Activated CD8-positive, alpha-beta memory T cell treated with anti-CD3 and anti-CD28 coated beads for 36 hours (primary cell): Measurements from ENCODE around the gene TPP1. TPM values are rescaled to one million over a fixed set of nuclear protein-coding genes. Genes with fewer than 3 reads are reported as not detected.

Source experiments
- CTCF ChIA-PET: fragments of 350-600 bp; sonication (Branson Sonifier 250); formaldehyde crosslinking; loops from one replicate; lab custom pipeline; 2021; ENCODE audit warnings: antibody characterized with exemption; lab: Charles Lee
- POLR2A ChIA-PET: fragments of 350-600 bp; sonication (Branson Sonifier 250); formaldehyde crosslinking; loops from one replicate; lab custom pipeline; 2021; ENCODE audit warnings: antibody characterized with exemption; lab: Charles Lee
- total RNA-seq, 2 experiments: library from RNA; stranded (reverse); gene quantifications; one replicate each; pipeline ENCODE4 v1.2.3, GENCODE V29; 2021

The TPP1 gene
- total RNA-seq, 2 experiments from 2014 or later: 44.7 to 50.5 TPM

GRCh38 chr11:6632116-6633073, 13.2 kb upstream of the TPP1 start:
- POLR2A ChIA-PET: no interaction called here
- CTCF ChIA-PET: interaction anchor here (1.2 to 1.4 kb wide), 2 partner anchors 13 to 51 kb away, joined by 3 read pairs; partner anchors contain the start of genes MRPL17 and TPP1

GRCh38 chr11:6631361-6631890, 12.2 kb upstream of the TPP1 start:
- CTCF ChIA-PET: interaction anchor here (0.8 to 1.2 kb wide), 2 partner anchors 12 to 13 kb away, joined by 3 read pairs; partner anchors contain the start of gene TPP1
- POLR2A ChIA-PET: interaction anchor here (1.0 kb wide), 1 partner anchor 12 kb away, joined by 3 read pairs; the partner anchor contains the start of gene TPP1

- POLR2A ChIA-PET: interaction anchor here (1.0 kb wide), 1 partner anchor 11 kb away, joined by 3 read pairs; the partner anchor contains the start of gene TPP1
- CTCF ChIA-PET: interaction anchor here (0.8 to 1.2 kb wide), 2 partner anchors 11 to 13 kb away, joined by 3 read pairs; partner anchors contain the start of gene TPP1
Observed at GRCh38 chr11:6630632-6631291, 11.5 kb upstream of the TPP1 start.

DNA sequence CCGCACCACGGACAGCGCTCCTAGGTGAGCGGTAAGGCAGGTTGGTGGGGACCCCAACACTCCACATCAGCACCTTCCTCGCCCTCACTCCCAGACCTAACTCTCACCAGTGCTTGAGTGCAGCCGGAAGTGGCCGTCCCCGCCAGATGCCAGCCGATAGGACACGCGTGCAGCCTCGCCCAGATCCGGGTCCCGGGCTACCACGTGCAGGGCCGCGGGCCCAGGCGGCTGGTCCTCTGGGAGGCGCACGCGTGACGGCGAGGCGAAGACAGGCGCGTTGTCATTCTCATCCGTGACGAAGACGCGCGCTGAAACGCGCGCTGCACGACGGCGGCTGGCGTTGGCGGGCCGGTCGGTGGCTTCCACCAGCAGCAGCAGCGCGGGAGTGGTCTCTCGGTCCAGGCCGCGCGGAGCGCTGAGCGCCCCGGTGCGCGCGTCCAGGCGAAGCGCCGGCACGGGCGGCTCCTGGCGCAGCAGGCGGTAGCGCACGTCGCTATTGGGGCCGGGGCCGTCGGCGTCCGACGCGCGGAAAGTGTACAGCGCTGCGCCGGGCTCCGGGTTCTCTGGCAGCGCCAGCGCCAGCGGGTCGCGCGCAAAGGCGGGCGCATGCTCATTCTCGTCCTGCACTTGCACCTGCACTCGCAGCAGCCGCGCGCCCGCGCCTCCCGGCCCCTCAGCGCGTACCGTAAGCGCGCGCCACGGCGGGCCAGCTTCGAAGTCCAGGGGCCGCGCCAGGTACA, 10.8 kb upstream of the TPP1 start:
- ChIA-PET CTCF (no interaction called here), POLR2A (no interaction called here)

GRCh38 chr11:6629573-6629891, 10.3 kb upstream of the TPP1 start:
- ChIA-PET CTCF (no interaction called here), POLR2A (no interaction called here)

DNA sequence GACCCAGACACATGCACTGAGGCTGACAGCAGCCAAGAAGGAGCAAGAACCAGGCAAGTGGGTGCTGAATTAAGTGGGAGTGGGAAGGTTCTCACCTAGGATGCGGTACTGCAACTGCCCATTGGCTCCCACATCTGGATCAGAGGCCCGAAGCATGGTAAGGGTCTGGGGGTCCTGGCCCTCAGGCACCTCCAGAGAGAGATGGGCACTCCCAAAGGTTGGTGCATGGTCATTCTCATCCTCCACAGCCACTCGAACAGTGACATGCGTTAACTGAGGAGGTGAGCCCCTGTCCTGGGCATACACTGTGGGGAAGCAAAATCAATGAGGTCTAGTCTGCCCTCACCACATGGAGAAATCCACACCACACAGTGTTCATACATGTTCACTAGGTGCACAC, 9.3 kb upstream of the TPP1 start:
- ChIA-PET CTCF (no interaction called here), POLR2A (interaction anchor here (0.6 kb wide), 1 partner anchor 46 kb away, joined by 3 read pairs; no protein-coding TSS in a partner anchor)

DNA sequence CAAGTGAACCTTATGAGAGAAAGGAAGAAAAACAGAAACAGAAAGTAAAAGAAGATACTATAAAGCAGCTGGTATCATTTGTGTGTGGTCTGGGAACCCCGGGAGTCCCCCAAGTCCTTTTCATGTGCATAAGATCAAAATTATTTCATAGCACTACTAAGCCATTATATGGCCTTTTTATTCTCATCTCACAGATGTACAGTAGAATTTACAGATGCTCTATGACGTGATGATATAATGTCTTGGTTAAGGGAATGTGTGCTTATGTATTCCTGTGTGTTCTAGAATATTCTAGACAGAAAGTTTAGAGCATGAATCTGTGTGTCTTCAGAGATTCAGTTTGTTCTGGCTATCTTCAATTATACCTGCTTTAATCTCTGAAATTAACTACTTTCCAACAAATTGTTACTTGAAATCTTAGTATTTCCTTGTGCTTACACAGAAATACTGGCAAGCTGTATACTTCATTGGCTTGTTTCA, 8.6 kb upstream of the TPP1 start:
- CTCF ChIA-PET: interaction anchor here (1.3 kb wide), 1 partner anchor 9 kb away, joined by 3 read pairs; no protein-coding TSS in a partner anchor
- POLR2A ChIA-PET: interaction anchor here (0.8 kb wide), 1 partner anchor 9 kb away, joined by 3 read pairs; the partner anchor contains the start of gene TPP1

DNA sequence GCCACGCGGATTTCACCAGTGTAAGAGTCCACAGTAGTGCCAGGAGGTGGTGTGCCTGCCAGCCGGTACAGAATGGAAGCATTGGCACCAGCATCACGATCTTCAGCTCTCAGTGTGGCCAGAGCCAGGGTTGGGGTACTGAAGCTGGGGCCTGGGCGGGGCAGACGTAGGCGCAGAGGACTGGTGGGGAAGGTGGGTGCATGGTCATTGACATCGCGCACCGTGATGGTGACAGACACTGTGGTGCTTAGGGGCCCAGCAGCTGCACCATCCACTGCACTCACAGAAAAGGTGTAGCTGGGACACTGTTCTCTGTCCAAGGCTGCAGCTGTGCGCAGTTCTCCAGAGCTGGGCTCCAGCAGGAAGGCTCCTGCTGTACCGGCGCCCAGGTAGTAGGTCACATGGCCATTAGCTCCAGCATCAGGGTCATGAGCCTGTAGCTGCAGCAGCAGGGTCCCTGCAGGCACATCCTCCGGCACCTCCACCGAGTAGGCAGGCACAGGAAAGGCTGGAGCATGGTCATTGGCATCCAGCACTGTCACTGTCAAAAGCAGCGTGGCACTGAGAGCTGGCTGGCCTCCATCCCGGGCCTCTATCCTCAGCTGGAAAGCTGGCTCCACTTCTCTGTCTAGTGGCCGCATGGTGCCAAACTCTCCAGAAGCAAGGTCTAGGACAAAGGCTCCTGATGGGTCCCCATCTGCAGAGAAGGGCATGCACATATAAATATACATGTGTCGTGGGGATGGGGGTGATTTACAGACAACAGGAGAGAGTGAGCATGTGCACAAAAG, 7.9 kb upstream of the TPP1 start:
- POLR2A ChIA-PET: interaction anchor here (0.8 kb wide), 1 partner anchor 8 kb away, joined by 3 read pairs; the partner anchor contains the start of gene TPP1
- CTCF ChIA-PET: interaction anchor here (1.0 to 1.3 kb wide), 3 partner anchors 8 to 96 kb away, joined by 3 to 4 read pairs (median 3); partner anchors contain the start of gene MRPL17

- POLR2A ChIA-PET: interaction anchor here (0.6 kb wide), 1 partner anchor 68 kb away, joined by 12 read pairs; no protein-coding TSS in a partner anchor
Observed at GRCh38 chr11:6625832-6626420, 6.7 kb upstream of the TPP1 start.

DNA sequence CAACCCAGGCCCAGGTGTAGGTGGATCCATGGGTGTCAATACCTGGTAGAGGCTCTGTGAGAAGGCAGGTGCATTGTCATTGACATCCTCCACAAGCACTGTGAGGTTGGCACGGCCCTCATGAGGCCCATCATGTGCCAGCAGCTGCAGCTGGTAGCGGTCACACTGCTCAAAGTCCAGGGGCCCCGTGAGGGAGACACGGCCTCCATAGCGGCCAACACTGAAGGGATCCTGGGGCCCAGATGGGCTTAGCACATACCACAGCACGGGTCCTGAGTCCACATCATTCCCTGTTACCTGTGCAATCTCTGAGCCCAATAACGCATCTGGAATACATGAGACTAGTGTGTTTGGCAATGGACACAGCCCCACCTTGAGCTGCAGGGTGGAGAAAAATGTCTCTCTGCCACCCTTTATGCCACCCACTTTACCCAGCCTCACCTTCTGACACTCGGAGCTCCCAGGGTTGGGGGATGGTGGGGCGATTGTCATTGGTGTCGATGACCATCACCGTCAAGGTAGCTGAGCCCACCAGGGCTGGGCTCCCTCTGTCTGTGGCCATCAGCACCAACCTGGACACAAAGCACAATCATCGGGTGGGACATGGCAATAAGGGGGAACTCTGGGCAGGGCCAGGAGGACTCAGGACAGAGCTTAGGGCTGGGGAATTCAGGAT, 6.1 kb upstream of the TPP1 start:
- CTCF ChIA-PET: no interaction called here
- POLR2A ChIA-PET: no interaction called here

More at GRCh38 chr11:6625832-6626420, 6.7 kb upstream of the TPP1 start:
- CTCF ChIA-PET: interaction anchor here (1.0 kb wide), 1 partner anchor 95 kb away, joined by 3 read pairs; no protein-coding TSS in a partner anchor

- ChIA-PET POLR2A (no interaction called here), CTCF (interaction anchor here (1.3 kb wide), 1 partner anchor 12 kb away, joined by 3 read pairs; no protein-coding TSS in a partner anchor)
Observed at GRCh38 chr11:6623391-6624363, 4.5 kb upstream of the TPP1 start.

GRCh38 chr11:6622261-6623171, 3.3 kb upstream of the TPP1 start:
- POLR2A ChIA-PET: no interaction called here
- CTCF ChIA-PET: no interaction called here

DNA sequence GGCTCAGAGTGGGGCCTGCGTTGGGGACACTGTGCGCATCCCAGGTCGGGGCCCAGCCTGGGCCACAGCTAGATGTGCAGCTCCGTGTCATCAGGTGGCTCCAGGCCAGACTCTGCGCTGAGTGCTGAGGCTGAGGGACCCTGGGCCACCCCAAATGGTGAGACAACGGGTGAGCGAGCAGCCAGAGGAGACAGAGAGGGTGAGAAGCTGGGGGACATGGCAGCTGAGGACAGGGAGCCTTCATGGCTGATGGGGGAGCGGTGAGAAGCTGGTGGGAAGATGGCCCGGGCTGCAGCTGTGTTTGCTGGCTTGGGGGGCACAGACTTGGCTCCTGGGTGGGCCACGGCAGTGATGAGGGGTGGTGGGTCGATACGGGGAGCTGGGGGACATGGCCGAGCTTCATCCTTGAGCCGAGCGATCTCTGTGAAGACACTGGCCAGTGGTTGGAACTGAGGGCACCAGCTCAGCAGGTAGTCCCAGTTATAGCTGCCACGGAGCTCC, 2.5 kb upstream of the TPP1 start:
- ChIA-PET POLR2A (no interaction called here), CTCF (no interaction called here)

DNA sequence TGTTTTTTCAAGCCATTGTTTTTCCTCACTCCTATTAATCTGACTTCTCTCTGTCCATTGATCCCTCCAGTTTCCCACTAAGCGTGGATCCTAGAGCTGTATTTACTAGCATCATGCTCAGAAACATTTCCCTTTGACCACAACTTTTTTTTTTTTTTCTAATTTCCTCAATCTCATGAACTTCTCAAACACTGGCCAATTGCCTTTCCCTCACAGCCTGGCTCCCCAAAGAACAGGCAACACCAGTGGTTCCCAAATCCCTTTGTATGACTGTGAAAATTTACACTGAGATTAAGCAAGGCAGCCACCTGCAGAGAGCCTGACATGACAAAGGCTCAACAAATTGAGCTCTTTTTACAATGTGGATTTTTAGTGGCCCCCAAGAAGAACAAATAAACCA, 1.4 kb upstream of the TPP1 start:
- POLR2A ChIA-PET: no interaction called here

More for the DNA sequence above, 1.4 kb upstream of the TPP1 start:
- CTCF ChIA-PET: interaction anchor here (1.0 kb wide), 1 partner anchor 69 kb away, joined by 3 read pairs; no protein-coding TSS in a partner anchor
